GM19035 (cell line): ENCODE measurements around the gene ELL2.
"Not testable (repeated sequence)": the region's sequence is repeated elsewhere in the genome, so short reads cannot be mapped to it uniquely, and the experiment has no call there.

ENCODE experiments used
- ATAC-seq: cut with Tn5 transposase; IDR thresholded peaks from one replicate; pipeline ENCODE4 v1.9.1; 2021; ENCODE audit not compliant: unreplicated experiment

Gene ELL2

DNA sequence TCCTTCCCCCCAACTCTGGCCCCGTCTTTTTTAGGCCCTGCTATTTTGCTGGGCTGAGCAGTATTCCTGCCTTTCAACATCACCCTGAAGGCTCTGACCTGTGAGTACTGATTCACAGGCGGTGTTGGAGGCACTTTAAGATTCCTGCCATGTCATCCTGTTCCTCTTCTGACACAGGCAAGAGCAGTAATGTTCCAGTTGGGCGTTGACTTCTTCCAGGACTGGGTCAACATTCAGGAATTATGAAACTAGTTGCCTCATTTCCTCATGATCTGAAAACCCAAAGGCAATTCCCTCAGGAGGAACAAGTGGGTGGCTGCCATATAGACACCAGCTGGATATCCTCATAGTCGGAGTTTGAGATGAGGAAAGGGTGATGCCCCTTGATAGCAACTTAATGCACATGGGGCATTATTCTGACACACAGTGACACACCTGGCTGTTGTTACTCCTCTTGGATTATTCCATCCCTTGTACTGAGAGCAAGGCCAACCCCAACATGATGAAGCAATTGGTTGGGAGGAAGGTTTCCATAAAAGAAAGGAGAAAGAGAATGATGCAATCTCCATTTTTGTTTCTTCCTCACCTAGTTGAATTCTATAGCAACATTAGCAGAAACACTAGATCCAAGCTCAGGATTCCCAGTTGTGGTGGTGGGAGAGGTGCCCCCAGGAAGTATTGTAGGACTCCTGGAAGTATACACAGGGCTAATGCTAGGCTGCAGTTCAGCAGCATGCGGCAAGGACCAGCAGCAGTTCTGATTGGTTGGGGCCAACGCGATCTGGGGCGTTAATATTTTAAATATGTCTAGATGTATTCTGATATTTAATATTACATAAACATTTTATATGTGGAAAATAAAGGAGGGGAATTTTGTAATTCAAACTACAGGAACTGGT is 119.5 kb downstream of the ELL2 start:
- no peak for ATAC-seq

DNA sequence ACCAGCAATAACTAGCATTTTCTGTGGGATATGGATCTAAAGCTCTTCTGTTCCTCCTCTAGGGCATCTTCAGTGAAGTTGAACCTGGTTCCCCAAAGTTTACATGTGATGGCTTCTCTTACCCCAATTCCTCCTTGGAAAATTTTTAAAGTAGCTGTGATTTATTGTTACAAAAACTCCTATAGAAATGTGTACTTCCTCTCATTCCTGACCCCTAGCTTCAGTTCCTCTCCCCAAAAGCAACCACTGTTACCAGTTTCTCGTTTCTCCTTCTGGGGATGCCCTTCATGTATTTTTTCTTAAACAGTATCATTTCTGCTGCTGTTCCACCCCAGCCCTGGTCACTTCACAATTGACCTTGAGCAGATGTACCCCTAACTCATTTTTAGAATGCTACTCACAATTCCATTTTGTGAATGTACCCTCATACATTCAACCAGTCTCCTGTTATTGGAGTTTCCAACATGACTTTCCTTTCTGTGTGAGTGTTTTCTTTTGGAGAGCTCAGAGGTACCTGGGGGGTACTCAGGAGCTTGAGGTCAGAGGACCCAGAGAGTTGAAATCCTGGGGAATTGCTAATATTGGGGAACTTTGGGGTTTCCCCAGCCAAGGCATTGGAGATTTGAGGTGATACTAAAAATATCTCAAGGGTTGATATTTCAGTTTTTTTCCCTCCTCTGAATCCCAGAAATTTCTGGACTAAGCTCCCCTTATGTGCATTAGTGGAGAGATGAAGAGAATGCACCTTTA is 120.5 kb downstream of the ELL2 start:
- ATAC-seq: no peak

DNA sequence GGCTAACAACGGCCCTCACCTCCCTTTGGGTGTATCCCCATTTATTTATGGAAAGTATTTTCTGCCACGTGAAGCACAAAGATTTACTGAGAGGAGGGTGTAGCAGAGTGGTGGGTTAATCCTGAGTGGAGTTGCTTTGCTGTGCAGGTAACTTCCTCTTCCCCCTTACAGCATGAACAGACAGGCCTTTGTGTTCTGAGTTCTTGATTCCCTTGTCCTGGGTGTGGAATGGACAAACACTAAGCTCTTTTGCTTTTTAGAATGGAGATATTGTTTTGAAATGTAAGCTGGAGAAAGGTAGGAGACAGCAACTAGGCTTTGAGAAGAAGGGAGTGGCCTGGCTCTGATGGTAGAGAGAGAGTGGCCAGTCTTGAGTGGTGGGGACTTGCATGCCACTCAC is 122.0 kb downstream of the ELL2 start:
- ATAC-seq: no peak

DNA sequence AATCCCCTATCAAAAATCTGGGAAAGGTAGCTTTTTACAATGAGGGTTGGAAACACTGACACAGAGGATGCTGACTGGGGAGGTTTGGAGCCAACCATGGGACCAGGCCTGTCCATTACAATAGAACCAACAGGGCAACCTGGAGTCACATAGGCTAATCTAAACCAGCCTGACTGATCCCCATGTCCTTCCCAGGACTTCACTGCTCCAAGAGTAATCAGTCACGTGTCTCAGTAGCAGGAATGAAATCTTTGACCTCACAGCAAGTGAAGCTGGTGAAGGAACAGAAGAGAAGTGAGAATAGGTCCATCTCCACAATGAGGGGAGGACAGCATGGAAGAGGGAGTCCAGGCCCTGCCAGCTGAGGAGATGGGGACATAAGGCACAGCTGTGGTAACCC is 123.1 kb downstream of the ELL2 start:
- ATAC-seq: no peak

DNA sequence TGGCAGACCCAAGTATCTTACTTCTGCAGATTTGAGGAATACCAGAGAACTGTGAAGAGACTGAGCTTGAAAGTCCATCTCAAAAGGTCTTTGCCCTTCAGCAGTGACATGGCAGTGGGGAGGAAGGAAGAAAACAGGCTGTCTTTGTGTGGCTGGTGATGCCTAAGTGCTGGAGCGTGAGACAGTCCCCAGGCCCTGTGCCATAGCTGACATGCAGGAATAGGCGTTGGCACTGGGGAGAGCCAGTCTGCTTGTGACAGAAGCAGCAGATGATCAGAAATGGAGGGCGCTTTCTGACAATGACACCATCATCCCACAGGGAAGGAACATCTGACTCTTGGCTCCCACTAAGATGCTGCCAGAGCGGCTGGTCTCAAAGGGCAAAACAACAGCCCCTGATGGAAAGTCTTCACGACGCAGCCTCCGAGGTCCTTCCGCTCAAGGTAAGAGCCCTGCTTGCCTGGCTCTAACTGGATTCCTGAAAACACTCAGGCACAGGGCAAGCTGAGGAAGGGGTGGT is 123.6 kb downstream of the ELL2 start:
- no peak for ATAC-seq

DNA sequence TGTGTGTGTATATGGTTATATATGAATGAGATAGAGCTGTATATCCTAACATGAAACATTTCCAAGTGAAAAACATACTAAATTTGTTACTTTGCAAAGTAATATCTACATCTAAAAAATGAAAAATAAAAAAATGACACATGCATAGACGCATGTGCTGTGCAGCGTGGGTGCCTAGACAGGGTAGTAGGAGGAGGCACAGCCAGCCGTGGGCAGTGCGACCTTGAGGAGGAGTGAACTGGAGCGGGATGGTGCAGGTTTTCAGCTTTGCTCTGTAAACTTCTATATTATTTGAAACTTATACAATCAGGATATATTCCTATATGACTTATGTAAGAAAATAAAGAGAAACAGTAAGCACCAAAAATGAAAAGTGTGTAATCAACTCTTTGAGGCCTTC is 124.2 kb downstream of the ELL2 start:
- ATAC-seq: no peak

DNA sequence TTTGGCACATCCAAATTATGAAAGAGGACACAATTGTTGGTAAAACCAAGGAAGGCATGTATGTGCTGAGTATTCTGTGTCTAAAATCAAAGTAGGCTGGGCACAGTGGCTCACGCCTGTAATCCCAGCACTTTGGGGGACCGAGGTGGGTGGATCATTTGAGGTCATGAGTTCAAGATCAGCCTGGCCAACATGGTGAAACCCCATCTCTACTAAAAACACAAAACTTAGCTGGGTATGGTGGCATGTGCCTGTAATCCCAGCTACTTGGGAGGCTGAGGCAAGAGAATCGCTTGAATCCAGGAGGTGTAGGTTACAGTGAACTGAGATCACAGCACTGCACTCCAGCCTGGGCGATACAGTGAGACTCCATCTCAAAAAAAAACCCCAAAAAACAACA is 124.7 kb downstream of the ELL2 start:
- ATAC-seq: not testable (repeated sequence)

DNA sequence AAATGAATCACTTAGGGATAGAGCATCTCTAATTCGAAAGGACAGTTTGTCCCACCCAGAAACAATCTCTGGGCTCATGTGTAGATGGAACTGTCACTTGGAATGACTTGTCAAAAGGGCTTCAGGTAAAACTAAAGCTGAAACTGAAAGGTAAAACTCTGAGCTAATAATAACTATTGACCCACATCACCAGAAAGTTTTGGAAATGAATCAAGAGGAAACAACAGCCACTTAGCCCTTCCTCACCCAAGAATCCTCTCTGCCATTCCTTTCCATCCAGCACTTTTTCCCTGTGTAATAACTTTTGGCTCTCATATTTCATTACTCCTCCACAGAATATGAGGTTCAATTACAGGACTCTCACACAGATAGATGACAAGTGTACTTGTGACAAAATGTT is 125.1 kb downstream of the ELL2 start:
- no peak for ATAC-seq

DNA sequence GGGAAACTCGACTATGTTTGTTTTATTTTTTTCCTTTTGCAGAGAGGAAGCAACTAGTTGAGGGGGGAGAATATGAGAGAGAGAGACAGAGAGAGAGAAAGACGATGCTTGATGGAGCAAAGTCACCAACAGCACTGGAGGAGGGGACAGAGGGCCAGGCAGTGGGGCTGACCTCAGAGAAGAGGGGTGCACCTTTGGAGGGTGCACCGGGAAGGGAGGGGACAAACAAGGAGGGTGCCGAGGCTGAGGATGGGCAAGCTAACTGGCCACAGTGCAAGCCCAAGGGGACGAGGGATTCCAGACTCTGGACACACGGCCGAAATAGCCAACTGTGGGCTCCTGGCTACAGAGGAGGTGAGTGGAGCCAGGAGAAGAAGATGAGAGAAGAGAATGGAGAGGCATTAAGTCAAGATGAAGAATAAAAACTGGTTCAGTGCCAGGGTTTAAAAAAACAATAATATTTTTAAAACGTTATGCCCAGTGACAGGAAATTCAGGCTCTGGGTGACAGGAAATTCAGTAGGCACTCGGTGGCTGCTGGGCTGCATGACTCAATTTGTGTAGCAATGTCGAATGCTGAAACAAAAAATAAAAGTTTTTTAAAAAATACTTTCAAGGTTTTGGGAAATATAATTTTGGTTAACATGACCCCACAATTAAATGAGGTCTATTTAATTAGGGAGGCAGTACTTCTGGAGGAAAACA is 125.8 kb downstream of the ELL2 start:
- no peak for ATAC-seq
